ENCODE data around the gene NAGS. TPM values are rescaled to one million over a fixed set of nuclear protein-coding genes. Genes with fewer than 3 reads are reported as not detected.

NAGS gene
- total and polyA plus RNA-seq, 8 donors, result 2.4 to 7.0 (median 3.7) TPM

DNA sequence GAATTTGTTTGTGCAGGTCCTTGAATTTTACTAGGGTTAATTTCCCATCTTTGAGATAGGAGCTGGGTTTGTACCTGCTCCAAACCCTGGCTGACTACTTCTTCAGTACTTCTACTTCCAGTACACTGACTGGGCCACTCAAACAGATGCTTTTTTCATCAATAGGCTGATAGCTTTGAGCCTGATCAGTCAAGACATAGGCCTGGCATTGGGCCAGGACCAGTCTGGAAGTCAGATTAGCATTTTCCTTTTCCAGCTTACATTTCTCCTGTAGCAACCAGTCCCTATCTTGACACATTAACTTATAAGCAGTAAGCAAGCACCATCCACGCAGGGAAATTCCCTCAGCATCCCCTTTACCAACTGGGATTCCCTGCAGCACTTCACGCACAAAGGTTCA is 17.8 kb downstream of the NAGS start:
- no peak for ATAC-seq
- Histone ChIP-seq H3K27me3 (no peaks in the 10 kb centered on the region), H3K4me1 (no peaks in the 10 kb centered on the region), H3K9me3 (no peaks in the 10 kb centered on the region), H3K36me3 (peaks cover 0 to 33% of the 10 kb centered on the region in 2 donors), H3K4me3 (no peak overlapping the region), H3K27ac (no peak overlapping the region)
- TF ChIP-seq, protein P1, sequence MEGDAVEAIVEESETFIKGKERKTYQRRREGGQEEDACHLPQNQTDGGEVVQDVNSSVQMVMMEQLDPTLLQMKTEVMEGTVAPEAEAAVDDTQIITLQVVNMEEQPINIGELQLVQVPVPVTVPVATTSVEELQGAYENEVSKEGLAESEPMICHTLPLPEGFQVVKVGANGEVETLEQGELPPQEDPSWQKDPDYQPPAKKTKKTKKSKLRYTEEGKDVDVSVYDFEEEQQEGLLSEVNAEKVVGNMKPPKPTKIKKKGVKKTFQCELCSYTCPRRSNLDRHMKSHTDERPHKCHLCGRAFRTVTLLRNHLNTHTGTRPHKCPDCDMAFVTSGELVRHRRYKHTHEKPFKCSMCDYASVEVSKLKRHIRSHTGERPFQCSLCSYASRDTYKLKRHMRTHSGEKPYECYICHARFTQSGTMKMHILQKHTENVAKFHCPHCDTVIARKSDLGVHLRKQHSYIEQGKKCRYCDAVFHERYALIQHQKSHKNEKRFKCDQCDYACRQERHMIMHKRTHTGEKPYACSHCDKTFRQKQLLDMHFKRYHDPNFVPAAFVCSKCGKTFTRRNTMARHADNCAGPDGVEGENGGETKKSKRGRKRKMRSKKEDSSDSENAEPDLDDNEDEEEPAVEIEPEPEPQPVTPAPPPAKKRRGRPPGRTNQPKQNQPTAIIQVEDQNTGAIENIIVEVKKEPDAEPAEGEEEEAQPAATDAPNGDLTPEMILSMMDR (IDR thresholded peaks at IDR 0.05), result no peak
- DNase-seq, result no peak
- intact Hi-C loops (cut with DNase I), result no loop called here

DNA sequence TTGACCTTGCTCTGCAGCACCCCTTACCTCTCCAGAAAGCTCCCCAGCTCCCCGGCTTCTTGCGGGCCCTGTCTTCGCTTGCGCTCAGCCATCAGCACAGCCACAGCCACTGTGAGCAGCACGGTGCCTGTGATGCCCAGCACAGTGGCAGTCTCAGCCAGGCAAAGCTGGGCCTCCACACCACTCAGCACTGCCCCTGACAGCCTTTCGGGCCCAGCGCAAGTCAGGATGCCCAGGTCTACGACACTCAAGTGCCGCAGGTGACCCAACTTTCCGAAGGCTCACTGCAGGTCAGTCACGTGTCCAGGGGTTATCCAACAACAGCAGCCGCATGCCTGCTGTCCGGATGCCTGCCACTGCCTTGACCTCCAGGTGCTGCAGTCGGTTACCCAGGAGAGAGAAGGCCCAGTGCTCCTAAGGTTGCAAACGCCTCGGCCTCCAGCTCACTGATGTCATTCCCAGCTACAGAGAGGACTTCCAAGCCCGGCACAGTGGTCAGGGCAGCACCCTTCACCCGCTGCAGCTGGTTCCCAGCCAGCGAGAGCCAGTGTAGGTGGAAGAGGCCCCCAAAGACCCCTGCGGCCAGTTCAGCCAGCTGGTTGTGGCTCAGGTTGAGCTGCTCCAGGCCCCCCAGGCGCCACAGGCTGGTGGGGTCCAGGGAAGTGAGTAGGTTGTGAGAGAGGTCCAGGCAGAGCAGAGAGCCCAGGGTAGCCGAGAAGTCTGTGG is 19.3 kb downstream of the NAGS start:
- ATAC-seq (no peak), DNase-seq (no peak)
- peaks cover 0 to 38% of the 10 kb centered on the region in 2 donors for H3K36me3 ChIP-seq
- intact Hi-C loops (cut with DNase I), result no loop called here
- no peak overlapping the region for H3K27ac ChIP-seq
- no peaks in the 10 kb centered on the region for H3K4me1 ChIP-seq
- TF ChIP-seq, protein P1 (IDR thresholded peaks at IDR 0.05), result no peak
- H3K4me3 ChIP-seq, result no peak overlapping the region
- no peaks in the 10 kb centered on the region for H3K9me3 ChIP-seq
- H3K27me3 ChIP-seq, result no peaks in the 10 kb centered on the region

GRCh38 chr17:44024271-44024663 is 19.8 kb downstream of the NAGS start:
- intact Hi-C loops (cut with DNase I), result no loop called here
- DNase-seq (no peak), ATAC-seq (no peak)
- Histone ChIP-seq H3K9me3 (no peaks in the 10 kb centered on the region), H3K4me1 (no peaks in the 10 kb centered on the region), H3K27ac (no peak overlapping the region), H3K27me3 (no peaks in the 10 kb centered on the region), H3K4me3 (no peak overlapping the region), H3K36me3 (peaks cover 0 to 43% of the 10 kb centered on the region in 2 donors)
- TF ChIP-seq, protein P1 (IDR thresholded peaks at IDR 0.05), result no peak

DNA sequence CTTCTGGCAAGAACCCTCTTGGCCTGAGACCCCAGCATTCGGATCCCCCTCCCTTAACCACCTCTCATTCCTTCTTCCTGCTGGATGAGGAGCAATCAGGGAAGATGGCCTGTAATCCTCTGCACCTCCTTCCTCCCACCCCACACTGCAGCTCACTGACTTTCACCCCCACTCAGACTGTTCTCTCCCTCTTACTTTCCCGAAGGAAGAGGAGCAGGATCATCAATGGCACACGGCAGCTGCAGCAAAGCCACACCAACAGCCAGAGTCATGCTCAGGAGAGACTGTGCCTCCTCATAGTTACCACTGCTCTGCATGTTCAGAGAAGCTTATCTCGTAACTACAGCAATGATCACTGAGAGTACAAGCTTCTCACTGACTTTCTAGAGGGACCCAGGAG is 20.4 kb downstream of the NAGS start:
- DNase-seq (no peak), ATAC-seq (no peak)
- intact Hi-C loops (cut with DNase I), result no loop called here
- Histone ChIP-seq H3K9me3 (no peaks in the 10 kb centered on the region), H3K27me3 (no peaks in the 10 kb centered on the region), H3K4me3 (no peak overlapping the region), H3K36me3 (peaks cover 0 to 42% of the 10 kb centered on the region in 2 donors), H3K4me1 (no peaks in the 10 kb centered on the region), H3K27ac (no peak overlapping the region)
- TF ChIP-seq, protein P1 (IDR thresholded peaks at IDR 0.05), result no peak

GRCh38 chr17:44029736-44030135 is 25.3 kb downstream of the NAGS start:
- ATAC-seq, result no peak
- peaks cover 0 to 51% of the 10 kb centered on the region in 2 donors for H3K36me3 ChIP-seq

More at GRCh38 chr17:44029736-44030135, 25.3 kb downstream of the NAGS start:
- H3K4me1 ChIP-seq, result no peaks in the 10 kb centered on the region
- H3K9me3 ChIP-seq, result no peaks in the 10 kb centered on the region
- no peak overlapping the region for H3K27ac ChIP-seq
- TF ChIP-seq, protein P1 (IDR thresholded peaks at IDR 0.05), result no peak
- H3K4me3 ChIP-seq, result no peak overlapping the region
- no peaks in the 10 kb centered on the region for H3K27me3 ChIP-seq
- DNase-seq, result no peak
- intact Hi-C loops (cut with DNase I), result no loop called here
